Keratinocyte (primary cell): ENCODE results near the gene KIAA1217. TPM values are rescaled to one million over a fixed set of nuclear protein-coding genes. Genes with fewer than 3 reads are reported as not detected.

Source experiments
- DNase-seq: peaks from one replicate; pipeline ENCODE4 v3.0.0-alpha.2; 2011; ENCODE audit warnings: low read depth, missing footprints, low spot score
- FAIRE-seq: peaks from 2 replicates; lab custom pipeline; 2011; peaks lifted over from hg19 to GRCh38; lab: Jason Lieb, UNC
- H2AFZ ChIP-seq: 2 replicates; pipeline ENCODE4 v1.6.0; 2012; ENCODE audit warnings: low read length, control low read depth, inconsistent platforms; ENCODE audit not compliant: control insufficient read depth
- H3K27ac ChIP-seq: 2 replicates; pipeline ENCODE4 v1.5.1; 2011; ENCODE audit warnings: low read length; ENCODE audit not compliant: control insufficient read depth, insufficient read depth
- H3K27me3 ChIP-seq: 3 replicates; pipeline ENCODE4 v1.6.0; 2011; ENCODE audit warnings: low read length; ENCODE audit not compliant: control insufficient read depth, insufficient read depth; ENCODE audit errors: extremely low read depth
- H3K36me3 ChIP-seq, 2 experiments: 2 replicates in 1 of 2; 3 replicates in 1 of 2; pipeline ENCODE4 v1.5.1; 2011; ENCODE audit warnings: low read length in 2 of 2, mild to moderate bottlenecking in 1 of 2; ENCODE audit not compliant: control insufficient read depth in 2 of 2, insufficient read depth in 2 of 2; ENCODE audit errors: extremely low read depth in 1 of 2
- H3K4me1 ChIP-seq: 3 replicates; pipeline ENCODE4 v1.5.1; 2011; ENCODE audit warnings: low read length; ENCODE audit not compliant: control insufficient read depth, insufficient read depth; ENCODE audit errors: extremely low read depth
- H3K4me2 ChIP-seq: 3 replicates; pipeline ENCODE4 v1.6.0; 2011; ENCODE audit warnings: low read depth, low read length; ENCODE audit not compliant: control insufficient read depth, insufficient read depth; ENCODE audit errors: extremely low read depth
- H3K4me3 ChIP-seq, 3 experiments: fragments of 200-600 bp in 1 of 3; sonication (generic) in 1 of 3; 2 replicates in 2 of 3; 3 replicates in 1 of 3; pipeline ENCODE4 v1.5.1; 2011 to 2016; ENCODE audit warnings: low read length in 3 of 3, mild to moderate bottlenecking in 3 of 3, control low read depth in 2 of 3, inconsistent platforms in 1 of 3, low read depth in 1 of 3, mixed read lengths in 1 of 3, mixed run types in 1 of 3, moderate library complexity in 1 of 3; ENCODE audit not compliant: control insufficient read depth in 2 of 3, insufficient read depth in 2 of 3; ENCODE audit errors: extremely low read depth in 1 of 3
- H3K79me2 ChIP-seq: 2 replicates; pipeline ENCODE4 v1.6.0; 2012; ENCODE audit warnings: low read length; ENCODE audit not compliant: control insufficient read depth, insufficient read depth
- H3K9ac ChIP-seq: 3 replicates; pipeline ENCODE4 v1.6.0; 2011; ENCODE audit warnings: low read length; ENCODE audit not compliant: control insufficient read depth, insufficient read depth; ENCODE audit errors: extremely low read depth
- H3K9me1 ChIP-seq: 3 replicates; pipeline ENCODE4 v1.6.0; 2011; ENCODE audit warnings: low read length; ENCODE audit not compliant: control insufficient read depth, insufficient read depth; ENCODE audit errors: extremely low read depth
- H3K9me3 ChIP-seq: 2 replicates; pipeline ENCODE4 v1.5.1; 2012; ENCODE audit warnings: low read depth, low read length; ENCODE audit not compliant: control insufficient read depth
- H4K20me1 ChIP-seq: 3 replicates; pipeline ENCODE4 v1.6.0; 2011; ENCODE audit warnings: low read length; ENCODE audit not compliant: control insufficient read depth, insufficient read depth; ENCODE audit errors: extremely low read depth
- EZH2 ChIP-seq: IDR thresholded peaks from one replicate; pipeline ENCODE4 v1.6.1; 2012; ENCODE audit warnings: inconsistent platforms, mild to moderate bottlenecking, low read length, moderate library complexity
- dilution Hi-C: fragments of 300-500 bp; cut with MboI; formaldehyde crosslinking; loops from one replicate; pipeline ENCODE4 v1.7.0; 2020; ENCODE audit warnings: low sequenced_read_pairs; ENCODE audit not compliant: extremely low pct_ligation_motif_present
- polyA plus RNA-seq, 5 experiments: library from polyadenylated mRNA; depleted of rRNA in 3 of 5; stranded (reverse) in 3 of 5; stranded (forward) in 1 of 5; unstranded in 1 of 5; fragments of >200 nt; gene quantifications; 1 replicate in 1 of 5; 2 replicates in 3 of 5; 3 replicates in 1 of 5; pipeline versions ENCODE4 v1.2.1 to v1.2.3, GENCODE V29; 2011 to 2012; ENCODE audit warnings: missing spikeins in 2 of 5, low read depth in 1 of 5, low replicate concordance in 1 of 5
- TF ChIP-seq, protein P1 (sequence below), 3 experiments: IDR thresholded peaks in 1 of 3; conservative IDR thresholded peaks in 1 of 3; optimal IDR thresholded peaks in 1 of 3; 2 replicates in 2 of 3; 3 replicates in 1 of 3; pipeline versions ENCODE3 to v1.5.1; 2011; ENCODE audit warnings: low read length in 3 of 3, mild to moderate bottlenecking in 3 of 3, moderate library complexity in 2 of 3, control low read depth in 1 of 3, inconsistent platforms in 1 of 3; ENCODE audit not compliant: insufficient read depth in 2 of 3; ENCODE audit errors: extremely low read depth in 1 of 3

KIAA1217 gene
- polyA plus RNA-seq, 1 donor (not counting 4 experiments of a cell fraction or from before 2014, with no cell fraction given), result 10.4 TPM

DNA sequence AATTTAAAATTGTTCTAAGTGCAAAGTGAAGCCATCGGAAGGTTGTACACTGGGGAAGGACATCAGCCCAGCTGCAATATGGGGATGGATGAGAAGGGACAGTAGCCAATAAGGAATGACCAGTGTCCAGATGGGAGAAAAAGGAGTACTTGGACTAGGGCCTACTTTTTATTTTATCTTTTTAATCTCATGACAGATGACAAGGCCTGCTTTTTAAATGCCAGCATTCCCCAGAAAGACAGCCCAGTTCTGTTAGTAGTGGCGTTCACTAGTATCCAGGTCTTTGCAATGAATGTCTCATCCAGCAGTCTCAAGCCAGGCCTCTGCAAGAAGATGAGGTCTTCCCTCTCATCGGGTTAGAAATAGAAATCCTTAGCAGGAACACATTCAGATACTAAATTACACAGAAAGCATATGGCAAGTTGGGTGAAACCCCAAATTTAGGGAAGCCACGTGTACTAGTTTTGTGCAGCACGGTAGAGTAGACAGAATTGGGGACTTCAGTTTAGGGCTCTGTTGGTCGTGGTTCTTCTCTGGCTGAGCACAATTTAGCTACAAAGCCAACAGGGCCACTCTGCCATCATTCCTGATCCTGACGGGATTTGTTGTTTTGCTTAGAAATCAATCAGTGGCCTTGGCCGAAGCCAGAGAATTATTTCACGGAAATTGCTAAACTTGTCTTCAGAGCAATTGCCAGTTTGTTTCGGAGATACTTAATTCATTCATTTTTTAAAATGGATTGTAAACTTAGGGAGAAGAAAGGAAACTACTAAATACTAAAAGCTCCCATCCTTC lies 286.9 kb downstream of the KIAA1217 start:
- H3K4me2 ChIP-seq, result no peak overlapping the region
- no peaks in the 10 kb centered on the region for H3K27me3 ChIP-seq
- peaks cover 9 to 20% of the 10 kb centered on the region in 2 experiments for H3K36me3 ChIP-seq
- no peak overlapping the region for H2AFZ ChIP-seq
- H3K9ac ChIP-seq, result no peak overlapping the region
- H3K4me1 ChIP-seq, result peaks cover 6% of the 10 kb centered on the region
- no peak overlapping the region for H3K27ac ChIP-seq
- dilution Hi-C loops, result no loop called here
- H3K4me3 ChIP-seq, result no peak overlapping the region
- no peak for FAIRE-seq
- H3K79me2 ChIP-seq, result peaks cover 10% of the 10 kb centered on the region
- no peaks in the 10 kb centered on the region for H3K9me3 ChIP-seq
- no peaks in the 10 kb centered on the region for H4K20me1 ChIP-seq
- no peaks in the 10 kb centered on the region for H3K9me1 ChIP-seq
- DNase-seq, result no peak
- TF ChIP-seq EZH2, result no peak
- TF ChIP-seq, protein P1, sequence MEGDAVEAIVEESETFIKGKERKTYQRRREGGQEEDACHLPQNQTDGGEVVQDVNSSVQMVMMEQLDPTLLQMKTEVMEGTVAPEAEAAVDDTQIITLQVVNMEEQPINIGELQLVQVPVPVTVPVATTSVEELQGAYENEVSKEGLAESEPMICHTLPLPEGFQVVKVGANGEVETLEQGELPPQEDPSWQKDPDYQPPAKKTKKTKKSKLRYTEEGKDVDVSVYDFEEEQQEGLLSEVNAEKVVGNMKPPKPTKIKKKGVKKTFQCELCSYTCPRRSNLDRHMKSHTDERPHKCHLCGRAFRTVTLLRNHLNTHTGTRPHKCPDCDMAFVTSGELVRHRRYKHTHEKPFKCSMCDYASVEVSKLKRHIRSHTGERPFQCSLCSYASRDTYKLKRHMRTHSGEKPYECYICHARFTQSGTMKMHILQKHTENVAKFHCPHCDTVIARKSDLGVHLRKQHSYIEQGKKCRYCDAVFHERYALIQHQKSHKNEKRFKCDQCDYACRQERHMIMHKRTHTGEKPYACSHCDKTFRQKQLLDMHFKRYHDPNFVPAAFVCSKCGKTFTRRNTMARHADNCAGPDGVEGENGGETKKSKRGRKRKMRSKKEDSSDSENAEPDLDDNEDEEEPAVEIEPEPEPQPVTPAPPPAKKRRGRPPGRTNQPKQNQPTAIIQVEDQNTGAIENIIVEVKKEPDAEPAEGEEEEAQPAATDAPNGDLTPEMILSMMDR (optimal IDR thresholded peaks at IDR 0.05 in 1 of 3, IDR thresholded peaks at IDR 0.05 in 1 of 3, conservative IDR thresholded peaks at IDR 0.05 in 1 of 3; ENCODE audit: extremely low read depth in 1 of 3, insufficient read depth in 2 of 3, low read length in 3 of 3), result no peak

DNA sequence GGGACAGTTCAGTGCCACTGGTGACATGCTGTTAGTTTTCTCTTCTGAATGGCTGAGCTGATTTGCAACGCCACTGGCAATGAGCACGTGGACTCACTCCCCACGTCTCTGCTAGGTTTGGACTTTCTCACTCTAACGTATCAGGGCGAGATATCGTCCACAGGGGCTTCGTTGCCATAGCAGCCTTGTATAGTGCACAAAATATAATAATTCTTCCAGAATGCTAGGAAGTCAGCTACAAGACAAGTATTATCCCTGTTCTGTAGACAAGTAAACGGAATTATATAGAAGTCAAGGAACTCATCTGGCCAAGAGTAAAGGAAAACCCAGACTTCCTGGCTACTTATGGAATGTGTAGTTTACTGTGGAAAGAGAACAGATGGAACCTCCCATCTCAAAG lies 288.0 kb downstream of the KIAA1217 start:
- Histone ChIP-seq H3K27ac (no peak overlapping the region), H3K36me3 (peaks cover 10 to 18% of the 10 kb centered on the region in 2 experiments), H4K20me1 (no peaks in the 10 kb centered on the region), H3K27me3 (no peaks in the 10 kb centered on the region), H3K4me2 (no peak overlapping the region), H3K9me3 (no peaks in the 10 kb centered on the region), H3K4me1 (no peaks in the 10 kb centered on the region), H3K4me3 (no peak overlapping the region), H2AFZ (no peak overlapping the region), H3K9ac (no peak overlapping the region), H3K9me1 (no peaks in the 10 kb centered on the region), H3K79me2 (peaks cover 5% of the 10 kb centered on the region)
- dilution Hi-C loops, result no loop called here
- no peak for FAIRE-seq
- no peak for DNase-seq
- no peak for TF ChIP-seq EZH2
- TF ChIP-seq, protein P1 (optimal IDR thresholded peaks at IDR 0.05 in 1 of 3, IDR thresholded peaks at IDR 0.05 in 1 of 3, conservative IDR thresholded peaks at IDR 0.05 in 1 of 3; ENCODE audit: extremely low read depth in 1 of 3, insufficient read depth in 2 of 3, low read length in 3 of 3), result no peak
